SK-MEL-5 (cell line): ENCODE data around the gene FSD1L. TPM values are rescaled to one million over a fixed set of nuclear protein-coding genes. Genes with fewer than 3 reads are reported as not detected.

Source experiments
- DNase-seq: peaks from one replicate; pipeline ENCODE4 v3.0.0-alpha.2; 2016; ENCODE audit warnings: low read depth, low spot score
- in situ Hi-C: cut with HindIII; loops from 2 replicates; pipeline ENCODE4 v1.10.0; 2016; ENCODE audit warnings: low sequenced_read_pairs, high pct_unique_total_duplicates, low pct_unique_long_range_greater_than_20kb
- total RNA-seq: library from RNA; depleted of rRNA; stranded (reverse); fragments of >200 nt; shearing (Covaris generic); gene quantifications from 2 replicates; pipeline ENCODE4 v1.2.3, GENCODE V29; 2014

Gene FSD1L
- total RNA-seq, 1 experiment from 2014 or later = 2.5 TPM

DNA sequence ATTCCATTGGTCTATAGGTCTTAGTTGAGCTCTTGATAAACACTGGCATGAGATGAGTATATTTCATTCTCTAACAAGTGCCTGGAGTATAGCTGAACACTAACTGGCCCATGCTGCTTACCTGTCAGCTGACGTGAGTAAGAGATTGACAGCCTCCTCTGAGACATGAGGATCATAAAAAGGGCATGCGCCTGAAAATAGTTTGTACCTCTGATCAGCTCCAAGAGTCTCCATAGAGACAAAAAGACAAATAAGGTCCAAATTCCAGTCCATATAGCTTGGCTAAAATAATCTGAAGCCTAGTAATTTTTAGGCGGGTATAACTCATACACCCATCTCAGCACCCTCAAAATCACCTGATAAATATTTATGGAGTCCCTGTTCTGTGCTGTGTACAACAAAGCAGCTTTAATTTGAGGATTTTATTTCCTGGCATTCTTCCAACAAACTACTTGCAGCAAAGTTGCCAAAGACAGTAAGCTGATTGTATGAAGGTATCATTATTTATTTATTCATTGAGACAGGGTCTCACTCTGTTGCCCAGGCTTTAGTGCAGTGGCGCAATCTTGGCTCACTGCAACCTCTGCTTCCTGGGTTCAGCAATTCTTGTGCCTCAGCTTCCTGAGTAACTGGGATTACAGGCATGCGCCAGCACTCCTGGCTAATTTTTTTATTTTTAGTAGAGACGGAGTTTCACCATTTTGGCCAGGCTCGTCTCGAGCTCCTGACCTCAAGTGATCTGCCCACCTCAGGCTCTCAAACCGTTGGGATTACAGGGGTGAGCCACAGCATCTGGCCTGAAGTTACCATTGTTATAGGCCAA lies 16.2 kb upstream of the FSD1L start:
- in situ Hi-C loops = no loop called here
- DNase-seq = peak; percentile 23

DNA sequence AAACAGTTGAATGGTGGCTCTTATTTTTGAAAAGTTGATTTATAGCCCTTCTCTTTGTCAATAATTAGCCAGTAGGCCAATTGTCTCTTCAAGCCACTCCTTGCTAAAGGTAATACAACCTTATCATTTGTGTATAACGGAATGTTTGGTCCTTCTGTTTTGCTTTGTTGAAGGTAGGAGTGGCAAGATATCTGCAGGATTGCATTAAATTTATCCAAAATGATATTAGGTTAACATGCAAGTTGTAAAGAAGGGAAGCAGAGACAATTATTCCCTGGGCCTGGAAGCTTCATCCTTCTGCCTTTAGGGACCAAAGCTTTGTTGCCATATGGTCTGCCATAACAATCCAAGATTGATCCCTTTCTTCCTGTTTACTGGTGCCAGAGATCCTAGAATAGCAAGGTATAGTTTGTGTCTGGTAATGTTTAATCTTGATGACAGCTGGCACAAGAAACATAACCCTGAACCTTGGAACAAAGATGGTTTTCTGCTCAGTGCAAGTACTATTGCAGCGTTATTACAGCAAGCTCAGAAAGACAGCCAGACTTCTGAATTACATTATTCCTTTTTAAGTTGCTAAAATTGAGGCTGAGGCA lies 15.5 kb upstream of the FSD1L start:
- no peak for DNase-seq
- in situ Hi-C loops = no loop called here

DNA sequence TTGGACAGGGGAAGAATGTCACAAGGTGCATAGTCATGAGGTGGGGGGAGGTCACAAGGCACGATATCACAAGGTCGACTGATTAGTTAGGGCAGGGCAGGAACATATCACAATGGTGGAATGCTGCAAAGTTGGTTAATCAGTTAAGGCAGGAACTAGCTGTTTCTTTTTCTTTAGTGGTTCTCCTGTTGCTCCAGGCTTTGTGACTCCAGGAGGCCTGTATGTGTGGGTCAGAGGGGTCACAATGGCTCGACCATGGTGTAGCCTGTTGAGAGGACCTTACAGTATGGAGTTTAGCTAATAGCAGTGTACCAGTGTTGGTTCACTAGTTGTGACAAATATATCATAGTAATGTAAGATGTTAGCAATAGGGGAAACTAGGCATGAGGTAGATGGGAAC lies 12.4 kb upstream of the FSD1L start:
- no peak for DNase-seq
- in situ Hi-C loops = no loop called here

DNA sequence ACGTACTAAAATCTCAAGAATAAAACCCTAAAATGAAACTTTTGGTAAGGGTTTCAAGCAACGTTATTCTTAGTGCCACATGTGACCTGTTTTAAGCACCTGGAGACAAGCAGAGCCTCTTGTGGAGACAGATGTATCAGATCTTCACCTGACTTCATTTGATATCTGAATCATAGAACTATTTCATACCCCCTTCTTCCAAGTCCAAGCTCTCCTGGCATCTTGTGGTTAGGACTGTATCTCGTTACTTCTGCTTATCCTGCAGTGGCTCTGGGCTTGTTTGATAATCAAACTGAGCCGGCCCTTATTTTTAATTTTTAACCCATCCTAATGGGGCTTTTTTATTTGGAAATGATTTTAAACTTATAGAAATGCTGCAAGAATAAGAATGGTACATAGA lies 11.1 kb upstream of the FSD1L start:
- no peak for DNase-seq
- in situ Hi-C loops = no loop called here

DNA sequence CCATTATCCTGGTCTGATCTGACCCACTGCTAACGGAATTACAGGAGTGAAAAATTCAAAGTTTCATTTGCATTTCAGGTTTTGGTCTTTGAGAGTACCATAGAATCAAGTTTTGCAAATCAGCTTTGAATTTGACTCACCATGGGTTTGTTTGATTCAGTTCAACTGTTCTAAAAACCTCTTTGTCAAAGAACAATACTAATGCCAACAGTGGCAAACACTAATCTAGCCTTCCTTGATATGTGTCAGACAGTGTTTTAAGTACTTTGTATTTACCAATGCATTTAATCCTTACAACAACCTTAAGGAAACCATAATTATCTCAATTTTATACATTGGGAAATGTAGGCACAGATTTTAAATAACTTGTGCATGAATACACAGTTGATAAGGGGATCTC lies 10.1 kb upstream of the FSD1L start:
- no peak for DNase-seq
- in situ Hi-C loops = no loop called here

DNA sequence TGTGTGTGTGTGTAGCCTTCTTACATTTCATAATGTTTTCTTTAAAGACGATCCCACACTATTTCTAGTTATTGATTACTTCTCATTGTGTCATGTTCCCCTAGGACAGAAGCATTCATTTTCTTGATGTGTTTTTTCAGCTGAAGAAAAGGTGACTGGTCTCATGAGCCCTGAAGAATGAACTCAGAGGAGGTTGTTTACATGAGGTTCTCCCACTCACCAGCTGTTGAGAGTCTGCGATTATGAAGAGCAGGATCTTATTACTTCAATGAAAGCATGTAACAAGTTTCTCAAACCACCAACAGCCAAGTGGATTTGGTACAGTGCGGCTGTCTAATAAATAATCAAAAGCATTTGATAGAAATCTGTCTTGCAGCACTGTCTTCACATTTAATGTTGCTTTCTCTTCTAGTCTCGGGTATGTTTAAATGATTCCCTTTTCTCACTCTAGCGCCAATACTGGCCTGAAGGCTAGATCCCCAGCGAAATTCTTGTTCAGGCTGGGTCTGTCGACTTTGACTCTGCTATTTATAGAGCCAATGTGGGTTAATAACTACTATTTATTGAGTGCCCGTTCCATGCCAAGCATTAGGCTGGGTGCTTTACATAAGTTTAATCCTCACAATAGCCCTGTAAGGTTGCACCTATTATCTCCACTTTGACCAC lies 9.6 kb upstream of the FSD1L start:
- DNase-seq = no peak
- in situ Hi-C loops = no loop called here

DNA sequence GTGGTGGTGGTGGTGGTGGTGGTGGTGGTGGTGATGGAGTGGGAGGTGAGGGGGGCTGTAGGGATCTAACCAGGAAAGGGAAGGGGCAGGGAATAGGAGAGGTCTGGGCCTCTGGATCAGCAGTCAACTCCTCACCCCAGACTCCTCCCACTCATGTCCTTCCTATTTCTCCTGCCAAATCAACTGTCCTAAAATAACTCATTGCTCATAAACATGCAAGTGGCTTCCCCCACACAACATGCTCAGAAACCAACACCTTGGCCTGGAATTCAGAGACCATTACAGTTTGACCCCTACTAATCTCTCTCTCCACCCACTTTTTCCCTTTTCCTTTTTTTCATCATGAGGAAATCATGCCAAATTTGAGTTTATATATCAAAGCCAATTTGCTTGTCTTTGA lies 8.4 kb upstream of the FSD1L start:
- DNase-seq = no peak

DNA sequence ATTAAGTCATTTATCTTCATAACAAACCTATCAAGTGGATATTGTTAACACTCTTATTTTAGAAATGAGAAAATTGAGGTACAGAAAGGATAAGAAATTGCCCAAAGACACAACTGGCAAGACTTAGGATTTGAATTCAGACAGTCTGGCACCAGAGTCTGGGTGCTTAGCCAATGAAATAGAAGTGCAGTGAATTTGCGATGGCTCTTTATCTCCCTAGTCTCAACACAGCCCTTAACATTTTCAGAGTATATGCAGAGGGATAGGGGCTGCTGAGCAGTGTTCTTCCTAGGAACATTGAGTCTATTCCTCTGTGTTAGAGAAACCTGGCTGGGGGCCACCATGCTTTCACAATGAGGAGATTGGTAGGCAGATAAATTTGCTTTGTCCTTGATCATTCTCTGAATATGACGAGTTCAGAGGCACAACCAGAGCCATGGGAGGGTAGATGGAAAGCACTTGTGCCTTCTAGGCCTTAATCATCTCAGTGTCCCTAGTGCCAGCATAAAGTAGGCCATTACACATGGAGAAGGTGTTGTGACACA lies 6.1 kb upstream of the FSD1L start:
- in situ Hi-C loops = no loop called here

More for the DNA sequence above, 8.4 kb upstream of the FSD1L start:
- in situ Hi-C loops = no loop called here

DNA sequence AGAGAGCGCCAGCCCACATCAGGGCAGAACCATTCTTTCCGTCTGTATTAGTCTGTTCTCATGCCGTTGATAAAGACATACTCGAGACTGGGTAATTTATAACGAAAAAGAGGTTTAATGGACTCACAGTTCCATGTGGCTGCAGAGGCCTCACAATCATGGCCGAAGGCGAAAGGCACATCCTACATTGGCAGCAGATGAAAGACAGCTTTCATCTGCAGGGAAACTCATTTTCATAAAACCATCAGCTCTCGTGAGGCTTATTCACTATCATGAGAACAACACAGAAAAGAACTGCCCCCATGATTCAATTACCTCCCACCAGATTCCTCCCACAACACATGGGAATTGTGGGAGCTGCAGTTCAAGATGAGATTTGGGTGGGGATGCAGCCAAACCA lies 4.7 kb upstream of the FSD1L start:
- in situ Hi-C loops = no loop called here
- DNase-seq = peak; percentile 35

More for the DNA sequence above, 6.1 kb upstream of the FSD1L start:
- no peak for DNase-seq

DNA sequence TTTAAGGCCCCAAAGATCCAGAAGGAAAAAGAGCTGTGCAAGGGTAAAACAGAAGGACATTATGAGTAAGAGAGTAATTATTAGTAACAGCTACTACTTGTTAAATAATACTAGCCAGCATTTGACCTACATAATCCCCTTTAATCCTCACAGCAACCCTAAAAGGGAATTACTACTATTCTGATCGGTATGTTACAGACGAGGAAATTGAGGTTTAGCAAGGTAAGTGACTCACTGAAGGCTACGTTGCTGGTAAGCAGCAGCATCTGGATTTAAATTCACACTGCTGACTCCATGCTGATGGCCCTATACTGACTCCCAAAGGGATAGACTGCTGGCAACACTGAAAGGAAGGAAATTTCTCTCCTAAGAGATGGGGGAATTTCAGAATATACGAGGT lies 3.7 kb upstream of the FSD1L start:
- in situ Hi-C loops = no loop called here
- DNase-seq = no peak

DNA sequence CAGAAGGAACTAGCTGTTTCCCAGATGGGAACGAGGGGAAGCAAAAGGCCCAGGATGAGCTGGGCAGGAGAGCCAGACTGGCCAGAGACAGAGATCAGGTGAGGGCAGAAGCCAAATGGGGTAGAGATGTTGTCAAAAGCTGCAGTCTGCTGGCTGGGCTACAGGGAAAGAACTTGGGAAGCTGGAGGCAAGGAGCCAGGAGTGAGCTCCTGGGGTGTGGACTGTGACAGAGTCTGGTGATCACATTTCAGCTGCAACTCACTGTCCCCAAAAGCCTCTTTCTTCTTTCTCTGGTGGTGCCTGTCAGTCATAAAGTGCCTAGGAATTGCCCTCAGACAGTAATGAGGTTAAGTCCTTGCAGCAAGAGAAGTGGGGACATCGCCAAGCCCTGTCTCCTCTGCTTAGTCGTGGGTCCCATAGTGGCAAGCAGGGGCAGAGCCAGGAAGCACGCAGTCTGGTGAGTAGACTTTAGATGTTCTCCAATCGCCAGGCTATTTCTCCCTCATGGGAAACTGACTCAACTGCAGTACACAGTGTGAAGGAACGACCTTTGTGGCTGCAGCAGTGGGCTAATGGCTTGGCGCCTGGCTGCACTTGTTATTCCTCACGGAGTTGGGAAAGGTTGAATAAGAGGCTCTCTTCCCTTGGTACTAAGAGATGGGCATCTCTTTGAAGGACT lies 2.5 kb upstream of the FSD1L start:
- DNase-seq = no peak
- in situ Hi-C loops = no loop called here

DNA sequence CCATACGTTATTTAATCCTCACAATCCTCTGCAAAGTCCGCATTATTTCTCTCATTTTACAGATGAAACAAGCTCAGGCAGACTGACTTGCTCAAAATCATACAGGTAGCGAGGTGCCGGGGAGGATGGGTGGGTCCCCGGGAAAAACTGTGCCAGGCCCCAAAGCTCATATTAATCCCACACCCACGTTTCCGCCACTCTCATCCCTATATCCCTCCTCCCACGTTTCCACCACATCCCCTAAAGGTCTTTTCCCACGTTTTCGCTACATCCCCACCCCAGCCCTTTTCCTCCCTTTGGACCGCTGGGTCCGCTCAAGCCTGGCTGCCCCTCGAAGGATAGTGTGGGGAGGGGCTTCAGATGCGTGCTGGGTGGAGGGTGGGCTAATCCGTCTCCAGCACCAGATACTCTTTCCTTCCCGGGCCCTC lies 434 bp upstream of the FSD1L start:
- in situ Hi-C loops = no loop called here

DNA sequence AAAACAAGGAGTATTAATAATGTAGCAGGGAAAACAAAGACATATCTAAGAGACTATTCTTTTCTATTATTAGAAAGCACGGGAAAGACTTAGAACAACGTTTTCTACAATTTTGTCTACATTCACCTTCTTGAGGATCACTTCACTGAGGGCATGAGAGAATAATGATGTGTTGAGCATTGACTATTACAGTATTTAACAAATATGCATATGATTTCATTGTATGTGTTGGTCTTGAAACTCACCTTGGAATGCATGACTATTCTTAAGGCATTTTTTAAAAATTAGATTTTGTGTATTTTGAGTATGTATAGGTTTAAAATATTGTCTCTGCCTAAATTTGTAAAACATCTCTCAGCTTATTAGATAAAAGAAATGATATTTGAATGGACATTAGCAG lies 1.2 kb downstream of the FSD1L start:
- in situ Hi-C loops = no loop called here
- DNase-seq = no peak

More for the DNA sequence above, 434 bp upstream of the FSD1L start:
- DNase-seq = no peak

DNA sequence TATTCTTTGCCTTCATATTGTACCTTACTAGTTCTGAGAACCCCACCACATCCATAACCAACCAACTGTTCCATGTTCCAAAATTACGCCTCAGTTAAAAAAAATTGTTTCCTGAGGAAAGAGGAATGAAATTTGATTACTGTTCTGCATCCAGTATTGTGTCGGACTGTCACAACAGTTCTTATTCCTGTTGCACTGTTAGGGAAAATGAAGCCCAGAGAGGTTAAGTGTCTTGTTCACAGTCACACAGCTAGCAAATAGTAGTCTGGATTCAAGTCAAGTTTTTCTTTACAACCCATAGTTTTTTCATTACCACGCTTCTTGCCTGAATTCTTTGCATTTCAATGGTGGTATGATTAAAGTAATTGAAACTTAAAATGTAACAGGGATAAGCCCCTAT lies 4.4 kb downstream of the FSD1L start:
- in situ Hi-C loops = no loop called here

DNA sequence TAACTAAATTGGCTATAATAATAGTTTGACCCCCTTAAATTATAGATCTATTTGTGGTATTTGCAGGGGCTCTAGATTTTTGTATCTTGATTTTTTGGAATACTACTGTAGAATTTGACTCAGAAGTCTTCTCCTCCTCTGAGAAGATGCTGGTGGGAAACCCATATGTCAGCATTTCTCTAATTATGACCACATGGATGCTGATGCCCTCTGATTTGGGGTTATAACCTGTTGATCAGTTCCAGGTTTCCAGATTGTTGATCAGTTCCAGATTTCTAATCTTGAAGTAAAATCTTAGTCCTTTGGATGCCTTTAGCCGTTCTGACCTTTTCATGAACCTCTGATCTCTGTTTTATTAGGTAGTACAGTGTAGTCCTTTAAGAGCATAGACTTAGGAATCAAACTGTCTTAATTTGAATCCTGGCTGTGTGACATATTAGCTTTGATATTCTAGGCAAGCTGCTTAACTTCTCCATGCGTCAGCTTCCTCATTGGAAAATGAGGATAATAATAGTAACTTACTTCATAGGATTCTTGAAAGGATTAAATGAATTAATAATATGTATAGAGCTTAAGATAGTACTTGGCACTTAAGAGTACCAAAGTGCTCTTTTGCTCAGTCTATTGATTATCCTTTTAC lies 8.1 kb downstream of the FSD1L start:
- DNase-seq = no peak
- in situ Hi-C loops = no loop called here

More for the DNA sequence above, 4.4 kb downstream of the FSD1L start:
- no peak for DNase-seq

DNA sequence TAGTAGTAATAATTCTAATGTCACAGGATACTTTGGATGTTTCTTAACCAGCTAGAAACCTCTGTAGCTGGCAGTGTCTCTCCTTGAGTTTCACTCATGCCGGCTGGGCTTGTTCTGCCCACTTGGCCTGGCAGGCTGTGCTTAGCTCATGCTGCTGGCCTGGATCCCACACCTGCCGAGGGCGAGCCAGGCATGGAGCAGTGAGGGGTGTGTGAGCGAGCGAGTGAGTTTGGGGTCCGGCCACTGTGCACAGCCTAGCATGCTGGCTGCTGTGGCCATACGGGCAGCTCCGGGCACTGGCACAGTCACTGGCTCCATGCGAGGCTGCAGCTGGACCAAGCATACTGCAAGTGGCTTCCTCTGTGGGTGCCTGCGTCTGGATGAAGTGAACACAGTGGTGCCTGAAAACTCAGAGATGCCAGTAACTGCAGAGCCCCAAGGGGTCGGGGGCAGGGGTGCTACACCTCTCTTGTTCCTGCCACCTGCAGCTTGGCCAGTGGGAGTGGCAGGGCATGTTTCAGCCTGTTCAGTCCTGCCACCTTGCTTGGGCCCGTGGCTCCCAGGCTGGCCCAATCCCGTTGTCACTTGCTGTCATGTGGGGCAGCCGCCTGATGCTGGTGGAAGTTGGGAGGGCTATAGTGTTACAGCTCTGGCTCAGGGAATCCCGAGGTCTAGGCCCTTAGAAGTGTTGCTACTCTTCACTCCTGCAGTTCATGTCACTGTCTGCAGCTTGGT lies 9.9 kb downstream of the FSD1L start:
- no peak for DNase-seq
- in situ Hi-C loops = no loop called here

DNA sequence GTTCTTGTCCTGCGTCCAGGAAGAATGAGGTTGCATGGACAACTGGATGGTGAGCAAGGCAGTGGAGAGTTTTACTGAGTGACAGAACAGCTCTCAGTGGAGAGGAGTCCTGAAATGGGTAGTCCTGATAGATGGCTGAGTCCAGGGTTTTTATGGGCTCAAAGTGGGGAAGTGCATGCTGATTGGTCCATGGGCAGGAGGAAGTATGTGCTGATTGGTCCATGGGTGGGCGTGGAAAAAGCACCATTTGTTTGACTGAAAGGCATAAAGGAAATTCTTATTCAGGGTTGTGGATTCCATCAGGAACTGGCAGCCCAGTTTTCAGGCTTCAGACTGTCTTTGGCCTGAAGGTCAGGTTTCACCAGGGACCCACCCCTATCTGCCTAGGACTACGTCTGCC lies 10.6 kb downstream of the FSD1L start:
- in situ Hi-C loops = no loop called here
- DNase-seq = no peak
